Transverse colon (tissue), 4 donors: ENCODE measurements around the gene MPC2.

ENCODE experiments used
- CTCF ChIP-seq, 5 experiments: fragments of 200-600 bp in 3 of 5; fragments of 450-650 bp in 2 of 5; sonication (generic) in 3 of 5; IDR thresholded peaks; 1 replicate in 2 of 5; 2 replicates in 3 of 5; pipeline ENCODE4 v1.5.1; 2016 to 2017; ENCODE audit warnings: antibody characterized with exemption in 5 of 5, inconsistent platforms in 3 of 5, mild to moderate bottlenecking in 2 of 5, moderate library complexity in 1 of 5
- POLR2AphosphoS5 ChIP-seq, 3 donors: sonication (generic); formaldehyde crosslinking; IDR thresholded peaks; one replicate each; pipeline ENCODE4 v1.6.1; 2016; ENCODE audit warnings: antibody characterized with exemption in 3 of 3

DNA sequence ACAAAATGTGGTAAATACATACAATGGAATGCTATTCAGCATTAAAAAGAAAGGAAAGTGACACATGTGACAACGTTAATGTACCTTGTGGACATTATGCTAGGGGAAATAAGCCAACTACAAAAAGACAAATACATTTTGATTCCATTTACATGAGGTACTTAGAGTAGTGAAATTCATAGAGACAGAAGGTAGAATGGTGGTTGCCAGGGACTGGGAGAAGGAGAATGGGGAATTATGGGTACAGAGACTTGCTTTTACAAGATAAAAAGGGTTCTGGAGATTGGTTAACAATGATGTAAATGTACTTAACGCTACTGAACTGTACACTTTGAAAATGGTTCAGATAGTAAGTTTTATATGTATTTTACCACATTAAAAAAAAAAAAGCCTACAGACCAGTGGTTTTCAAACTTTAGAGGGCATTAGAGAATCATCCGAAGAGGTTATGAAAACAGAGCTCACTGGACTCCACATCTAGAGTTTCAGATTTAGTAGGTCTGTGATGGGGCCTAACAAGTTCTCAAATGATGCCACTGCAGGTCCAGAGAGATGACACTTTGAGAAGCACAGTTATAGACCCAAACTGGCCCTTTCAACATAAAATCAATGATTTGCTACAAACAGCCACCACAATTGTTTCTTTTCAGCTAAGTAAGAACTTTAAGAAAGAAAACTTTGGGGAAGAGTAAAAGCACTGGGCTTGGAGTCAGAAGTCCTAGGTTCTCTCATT lies 13.4 kb downstream of the MPC2 start:
- no peak for TF ChIP-seq CTCF (IDR thresholded peaks at IDR 0.05)
- no peak for TF ChIP-seq POLR2AphosphoS5 (IDR thresholded peaks at IDR 0.05)
